Nephron (organoid): Measurements from ENCODE around the gene HDAC4.
A peak's percentile ranks its signal among the peaks of the same experiment; 100 is the strongest.

Source experiments
- H3K27ac Mint-ChIP-seq, 3 experiments: 2 replicates each; pipeline ENCODE4 v1.8.0; 2020; ENCODE audit warnings: mixed read lengths in 3 of 3, mild to moderate bottlenecking in 2 of 3, moderate library complexity in 1 of 3
- H3K27me3 Mint-ChIP-seq: 2 replicates; pipeline ENCODE4 v1.8.0; 2021; ENCODE audit warnings: low read depth, mild to moderate bottlenecking, moderate library complexity, mixed read lengths
- H3K36me3 Mint-ChIP-seq: 2 replicates; pipeline ENCODE4 v1.8.0; 2020; ENCODE audit warnings: low read depth, mixed read lengths
- H3K4me1 Mint-ChIP-seq: 2 replicates; pipeline ENCODE4 v1.8.0; 2020; ENCODE audit warnings: mixed read lengths
- H3K4me3 Mint-ChIP-seq, 3 experiments: 2 replicates each; pipeline ENCODE4 v1.8.0; 2020; ENCODE audit warnings: mild to moderate bottlenecking in 3 of 3, mixed read lengths in 3 of 3, moderate library complexity in 2 of 3
- H3K9me3 Mint-ChIP-seq: 2 replicates; pipeline ENCODE4 v1.8.0; 2020; ENCODE audit warnings: mixed read lengths
- TF ChIP-seq, protein P1 (sequence below), 3 experiments: fragments of 200-600 bp; sonication (generic); IDR thresholded peaks; one replicate each; pipeline ENCODE4 v1.5.0; 2021; ENCODE audit warnings: antibody characterized with exemption in 3 of 3; ENCODE audit not compliant: unreplicated experiment in 3 of 3

Gene HDAC4

DNA sequence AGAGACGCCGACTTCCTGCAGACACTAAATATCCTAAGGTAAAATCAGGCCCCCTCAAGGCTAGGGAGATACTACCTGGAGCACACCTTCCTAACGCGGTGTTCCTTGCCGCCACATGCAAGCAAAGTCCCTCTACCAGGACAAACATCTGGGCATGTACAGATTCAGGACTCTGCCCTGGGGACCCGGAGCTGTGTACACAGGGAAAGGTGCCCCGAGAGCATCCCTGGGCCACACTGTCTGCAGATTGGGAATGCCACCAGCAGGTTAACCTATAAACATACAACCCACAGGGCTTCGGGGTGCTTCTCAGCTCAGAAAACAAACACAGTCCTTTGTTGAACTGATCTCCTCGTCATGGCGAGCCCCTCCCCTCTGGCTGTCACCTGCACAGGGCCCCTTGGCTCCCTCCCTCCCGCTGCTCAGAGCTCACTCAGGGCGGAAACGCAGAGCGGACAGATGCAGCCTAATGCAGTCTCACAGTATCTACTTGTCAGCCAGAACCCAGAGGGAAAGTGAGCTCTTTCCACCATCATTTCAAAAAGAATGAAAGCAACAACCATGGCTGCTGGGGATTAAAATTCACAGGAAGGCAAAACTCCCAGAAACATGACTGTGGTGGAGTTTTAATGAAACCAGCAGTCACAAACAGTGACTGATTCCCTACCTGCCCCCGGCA is 218.8 kb downstream of the HDAC4 start:
- H3K4me3 Mint-ChIP-seq: no peak overlapping the region
- H3K36me3 Mint-ChIP-seq: peaks cover 32% of the 10 kb centered on the region
- H3K27ac Mint-ChIP-seq: peak overlapping the region in 1 of 3 experiments; percentile 58
- H3K27me3 Mint-ChIP-seq: no peaks in the 10 kb centered on the region
- peaks cover 6% of the 10 kb centered on the region for H3K4me1 Mint-ChIP-seq
- peaks cover 12% of the 10 kb centered on the region for H3K9me3 Mint-ChIP-seq
- TF ChIP-seq, protein P1, sequence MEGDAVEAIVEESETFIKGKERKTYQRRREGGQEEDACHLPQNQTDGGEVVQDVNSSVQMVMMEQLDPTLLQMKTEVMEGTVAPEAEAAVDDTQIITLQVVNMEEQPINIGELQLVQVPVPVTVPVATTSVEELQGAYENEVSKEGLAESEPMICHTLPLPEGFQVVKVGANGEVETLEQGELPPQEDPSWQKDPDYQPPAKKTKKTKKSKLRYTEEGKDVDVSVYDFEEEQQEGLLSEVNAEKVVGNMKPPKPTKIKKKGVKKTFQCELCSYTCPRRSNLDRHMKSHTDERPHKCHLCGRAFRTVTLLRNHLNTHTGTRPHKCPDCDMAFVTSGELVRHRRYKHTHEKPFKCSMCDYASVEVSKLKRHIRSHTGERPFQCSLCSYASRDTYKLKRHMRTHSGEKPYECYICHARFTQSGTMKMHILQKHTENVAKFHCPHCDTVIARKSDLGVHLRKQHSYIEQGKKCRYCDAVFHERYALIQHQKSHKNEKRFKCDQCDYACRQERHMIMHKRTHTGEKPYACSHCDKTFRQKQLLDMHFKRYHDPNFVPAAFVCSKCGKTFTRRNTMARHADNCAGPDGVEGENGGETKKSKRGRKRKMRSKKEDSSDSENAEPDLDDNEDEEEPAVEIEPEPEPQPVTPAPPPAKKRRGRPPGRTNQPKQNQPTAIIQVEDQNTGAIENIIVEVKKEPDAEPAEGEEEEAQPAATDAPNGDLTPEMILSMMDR (IDR thresholded peaks at IDR 0.05; ENCODE audit: unreplicated experiment in 3 of 3): no peak

GRCh38 chr2:239181074-239181902 is 219.5 kb downstream of the HDAC4 start:
- Mint-ChIP-seq H3K27me3 (no peaks in the 10 kb centered on the region), H3K4me1 (peaks cover 6% of the 10 kb centered on the region), H3K36me3 (peaks cover 34% of the 10 kb centered on the region), H3K4me3 (no peak overlapping the region), H3K27ac (peak overlapping the region in 1 of 3 experiments; percentile 35), H3K9me3 (peaks cover 19% of the 10 kb centered on the region)
- TF ChIP-seq, protein P1 (IDR thresholded peaks at IDR 0.05; ENCODE audit: unreplicated experiment in 3 of 3): no peak

- Mint-ChIP-seq H3K27ac (peak overlapping the region in 1 of 3 experiments; percentile 35), H3K4me1 (peaks cover 6% of the 10 kb centered on the region), H3K4me3 (no peak overlapping the region), H3K27me3 (no peaks in the 10 kb centered on the region), H3K9me3 (peaks cover 20% of the 10 kb centered on the region), H3K36me3 (peaks cover 39% of the 10 kb centered on the region)
- TF ChIP-seq, protein P1 (IDR thresholded peaks at IDR 0.05; ENCODE audit: unreplicated experiment in 3 of 3): no peak
Observed at GRCh38 chr2:239180526-239181073, 220.2 kb downstream of the HDAC4 start.

GRCh38 chr2:239179851-239180371 is 220.9 kb downstream of the HDAC4 start:
- no peaks in the 10 kb centered on the region for H3K27me3 Mint-ChIP-seq
- H3K9me3 Mint-ChIP-seq: peaks cover 22% of the 10 kb centered on the region
- H3K27ac Mint-ChIP-seq: no peak overlapping the region
- H3K4me1 Mint-ChIP-seq: peaks cover 6% of the 10 kb centered on the region
- no peak overlapping the region for H3K4me3 Mint-ChIP-seq
- H3K36me3 Mint-ChIP-seq: peaks cover 46% of the 10 kb centered on the region
- TF ChIP-seq, protein P1 (IDR thresholded peaks at IDR 0.05; ENCODE audit: unreplicated experiment in 3 of 3): no peak

DNA sequence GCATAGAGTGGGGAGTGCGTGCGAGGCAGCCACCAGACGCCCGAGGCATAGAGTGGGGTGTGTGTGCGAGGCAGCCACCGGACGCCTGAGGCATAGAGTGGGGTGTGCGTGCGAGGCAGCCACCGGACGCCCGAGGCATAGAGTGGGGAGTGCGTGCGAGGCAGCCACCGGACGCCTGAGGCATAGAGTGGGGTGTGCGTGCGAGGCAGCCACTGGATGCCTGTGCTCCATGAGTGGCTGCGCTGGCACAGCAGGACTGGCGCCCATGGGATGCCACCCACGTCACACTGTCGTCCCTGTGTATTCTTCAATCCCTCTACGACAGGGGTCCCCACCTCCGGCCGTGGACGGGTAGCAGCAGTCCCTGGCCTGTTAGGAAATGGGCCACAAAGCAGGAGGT is 221.9 kb downstream of the HDAC4 start:
- H3K9me3 Mint-ChIP-seq: peaks cover 32% of the 10 kb centered on the region
- H3K4me1 Mint-ChIP-seq: peaks cover 6% of the 10 kb centered on the region
- H3K36me3 Mint-ChIP-seq: peaks cover 56% of the 10 kb centered on the region
- no peak overlapping the region for H3K27ac Mint-ChIP-seq
- no peaks in the 10 kb centered on the region for H3K27me3 Mint-ChIP-seq
- no peak overlapping the region for H3K4me3 Mint-ChIP-seq
- TF ChIP-seq, protein P1 (IDR thresholded peaks at IDR 0.05; ENCODE audit: unreplicated experiment in 3 of 3): no peak
